HEK293 (cell line): ENCODE results near the gene RABEP2.

ENCODE experiments used
- SP2 ChIP-seq: fragments of 450-650 bp; formaldehyde crosslinking; IDR thresholded peaks from 2 replicates; pipeline ENCODE4 v1.5.1; 2016; ENCODE audit warnings: missing biosample characterization, missing genetic modification characterization
- SP3 ChIP-seq: fragments of 450-650 bp; formaldehyde crosslinking; IDR thresholded peaks from 2 replicates; pipeline ENCODE4 v1.5.1; 2016; ENCODE audit warnings: missing biosample characterization, missing genetic modification characterization
- ZFP41 ChIP-seq: fragments of 450-650 bp; formaldehyde crosslinking; IDR thresholded peaks from 2 replicates; pipeline ENCODE4 v1.5.1; 2016; ENCODE audit warnings: missing biosample characterization, missing genetic modification characterization, borderline replicate concordance
- ZNF138 ChIP-seq: fragments of 450-650 bp; formaldehyde crosslinking; IDR thresholded peaks from 2 replicates; pipeline ENCODE4 v1.5.1; 2016; ENCODE audit warnings: missing biosample characterization, missing genetic modification characterization, borderline replicate concordance
- ZNF174 ChIP-seq: fragments of 450-650 bp; formaldehyde crosslinking; IDR thresholded peaks from 2 replicates; pipeline ENCODE4 v1.5.0; 2017; ENCODE audit warnings: missing biosample characterization, mild to moderate bottlenecking, missing genetic modification characterization
- ZNF239 ChIP-seq: fragments of 450-650 bp; formaldehyde crosslinking; IDR thresholded peaks from 2 replicates; pipeline ENCODE4 v1.5.1; 2016; ENCODE audit warnings: missing biosample characterization, missing genetic modification characterization
- ZNF274 ChIP-seq, 2 experiments: fragments of 200-500 bp in 1 of 2; fragments of 450-650 bp in 1 of 2; sonication (Bioruptor generic) in 1 of 2; formaldehyde crosslinking in 1 of 2; IDR thresholded peaks; 2 replicates each; pipeline versions ENCODE4 v1.5.1 to v1.6.1; 2014 to 2016; ENCODE audit warnings: borderline replicate concordance in 1 of 2, inconsistent platforms in 1 of 2, low read length in 1 of 2, missing biosample characterization in 1 of 2, missing genetic modification characterization in 1 of 2
- ZNF701 ChIP-seq: fragments of 450-650 bp; formaldehyde crosslinking; IDR thresholded peaks from 2 replicates; pipeline ENCODE4 v1.5.1; 2016; ENCODE audit warnings: missing biosample characterization, missing genetic modification characterization
- TF ChIP-seq, protein P1 (sequence below): fragments of 450-650 bp; formaldehyde crosslinking; IDR thresholded peaks from 2 replicates; pipeline ENCODE4 v1.5.1; 2016; ENCODE audit warnings: missing biosample characterization, missing genetic modification characterization
- TF ChIP-seq, protein P2 (sequence below): fragments of 450-650 bp; formaldehyde crosslinking; IDR thresholded peaks from 2 replicates; pipeline ENCODE4 v1.5.1; 2016; ENCODE audit warnings: missing biosample characterization, missing genetic modification characterization

- TF ChIP-seq SP2 (tag by site-specific recombination) (no peak), ZNF274 (IDR thresholded peaks at IDR 0.05; ENCODE audit: low read length) (no peak), ZNF274 (tag by site-specific recombination; IDR thresholded peaks at IDR 0.05; ENCODE audit: borderline replicate concordance) (no peak), ZNF701 (tag by site-specific recombination) (no peak), ZNF138 (tag by site-specific recombination) (no peak), ZNF239 (tag by site-specific recombination) (no peak), ZNF174 (tag by site-specific recombination) (no peak), ZFP41 (tag by site-specific recombination) (no peak), SP3 (tag by site-specific recombination) (no peak)
- TF ChIP-seq, protein P1, sequence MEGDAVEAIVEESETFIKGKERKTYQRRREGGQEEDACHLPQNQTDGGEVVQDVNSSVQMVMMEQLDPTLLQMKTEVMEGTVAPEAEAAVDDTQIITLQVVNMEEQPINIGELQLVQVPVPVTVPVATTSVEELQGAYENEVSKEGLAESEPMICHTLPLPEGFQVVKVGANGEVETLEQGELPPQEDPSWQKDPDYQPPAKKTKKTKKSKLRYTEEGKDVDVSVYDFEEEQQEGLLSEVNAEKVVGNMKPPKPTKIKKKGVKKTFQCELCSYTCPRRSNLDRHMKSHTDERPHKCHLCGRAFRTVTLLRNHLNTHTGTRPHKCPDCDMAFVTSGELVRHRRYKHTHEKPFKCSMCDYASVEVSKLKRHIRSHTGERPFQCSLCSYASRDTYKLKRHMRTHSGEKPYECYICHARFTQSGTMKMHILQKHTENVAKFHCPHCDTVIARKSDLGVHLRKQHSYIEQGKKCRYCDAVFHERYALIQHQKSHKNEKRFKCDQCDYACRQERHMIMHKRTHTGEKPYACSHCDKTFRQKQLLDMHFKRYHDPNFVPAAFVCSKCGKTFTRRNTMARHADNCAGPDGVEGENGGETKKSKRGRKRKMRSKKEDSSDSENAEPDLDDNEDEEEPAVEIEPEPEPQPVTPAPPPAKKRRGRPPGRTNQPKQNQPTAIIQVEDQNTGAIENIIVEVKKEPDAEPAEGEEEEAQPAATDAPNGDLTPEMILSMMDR (tag by site-specific recombination), result no peak
- TF ChIP-seq, protein P2, sequence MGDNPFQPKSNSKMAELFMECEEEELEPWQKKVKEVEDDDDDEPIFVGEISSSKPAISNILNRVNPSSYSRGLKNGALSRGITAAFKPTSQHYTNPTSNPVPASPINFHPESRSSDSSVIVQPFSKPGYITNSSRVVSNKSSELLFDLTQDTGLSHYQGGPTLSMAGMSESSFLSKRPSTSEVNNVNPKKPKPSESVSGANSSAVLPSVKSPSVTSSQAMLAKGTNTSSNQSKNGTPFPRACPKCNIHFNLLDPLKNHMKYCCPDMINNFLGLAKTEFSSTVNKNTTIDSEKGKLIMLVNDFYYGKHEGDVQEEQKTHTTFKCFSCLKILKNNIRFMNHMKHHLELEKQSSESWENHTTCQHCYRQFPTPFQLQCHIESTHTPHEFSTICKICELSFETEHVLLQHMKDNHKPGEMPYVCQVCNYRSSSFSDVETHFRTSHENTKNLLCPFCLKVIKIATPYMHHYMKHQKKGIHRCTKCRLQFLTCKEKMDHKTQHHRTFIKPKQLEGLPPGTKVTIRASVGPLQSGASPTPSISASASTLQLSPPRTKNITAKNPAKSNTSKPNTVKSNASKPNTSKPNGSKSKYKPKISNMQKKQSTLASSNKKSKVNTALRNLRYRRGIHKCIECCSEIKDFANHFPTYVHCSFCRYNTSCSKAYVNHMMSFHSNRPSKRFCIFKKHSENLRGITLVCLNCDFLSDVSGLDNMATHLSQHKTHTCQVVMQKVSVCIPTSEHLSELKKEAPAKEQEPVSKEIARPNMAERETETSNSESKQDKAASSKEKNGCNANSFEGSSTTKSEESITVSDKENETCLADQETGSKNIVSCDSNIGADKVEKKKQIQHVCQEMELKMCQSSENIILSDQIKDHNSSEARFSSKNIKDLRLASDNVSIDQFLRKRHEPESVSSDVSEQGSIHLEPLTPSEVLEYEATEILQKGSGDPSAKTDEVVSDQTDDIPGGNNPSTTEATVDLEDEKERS (tag by site-specific recombination), result no peak
Observed at GRCh38 chr16:28859326-28859725, 65.7 kb downstream of the RABEP2 start.
